Measurements from ENCODE around the gene ADH1A. TPM values are rescaled to one million over a fixed set of nuclear protein-coding genes. Genes with fewer than 3 reads are reported as not detected.

ADH1A gene
- total RNA-seq (2022; extraction: Qiagen RNA extraction): not detected in 5 replicates

DNA sequence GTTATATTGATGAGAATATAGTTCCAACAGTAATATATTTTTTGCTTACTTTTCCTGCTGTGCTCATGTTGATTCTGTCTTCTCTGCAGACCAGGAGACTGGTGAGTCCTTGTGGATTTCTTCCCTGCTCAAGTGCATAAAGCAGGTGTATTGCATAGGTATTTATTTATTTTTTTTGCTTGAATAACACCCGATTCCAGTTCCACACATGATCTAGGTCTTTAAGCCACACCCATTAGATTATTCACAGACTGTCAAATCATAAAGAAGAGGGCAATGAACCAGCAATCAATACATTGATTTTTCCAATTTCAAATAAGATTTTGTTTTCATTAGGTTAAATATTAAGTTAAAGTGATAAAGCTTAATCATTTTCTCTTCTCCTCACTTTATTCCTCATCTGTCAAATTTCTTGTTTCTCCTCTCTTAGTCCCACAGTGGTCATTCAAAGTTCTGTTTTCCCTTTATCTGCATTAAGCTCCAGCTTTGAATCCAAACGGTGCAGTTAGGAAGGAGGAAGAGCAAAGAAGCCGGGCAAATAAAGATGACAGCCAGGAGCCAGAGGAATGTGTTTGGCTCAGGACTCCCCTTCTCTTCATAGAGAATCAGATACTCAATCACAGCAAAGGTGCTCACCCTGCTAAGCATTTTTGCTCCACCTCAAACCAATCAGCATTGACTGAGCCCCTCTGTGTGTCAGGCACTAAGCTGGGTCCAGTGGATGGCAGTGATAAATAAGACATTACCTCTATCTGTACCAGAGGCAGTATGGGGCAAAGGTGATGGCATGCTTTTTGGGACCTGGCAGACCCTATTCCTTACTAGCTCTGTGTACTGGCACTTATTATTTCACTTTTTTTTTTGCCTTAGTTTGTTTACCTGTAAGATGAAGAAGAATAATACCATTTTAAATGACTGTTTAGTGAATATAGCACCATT lies at the start of gene ADH1A:
TSS of gene ADH1A (minus strand) at position 138 of the 939 bp plus-strand sequence. CDS start at position 67, 71 bp downstream.

DNA sequence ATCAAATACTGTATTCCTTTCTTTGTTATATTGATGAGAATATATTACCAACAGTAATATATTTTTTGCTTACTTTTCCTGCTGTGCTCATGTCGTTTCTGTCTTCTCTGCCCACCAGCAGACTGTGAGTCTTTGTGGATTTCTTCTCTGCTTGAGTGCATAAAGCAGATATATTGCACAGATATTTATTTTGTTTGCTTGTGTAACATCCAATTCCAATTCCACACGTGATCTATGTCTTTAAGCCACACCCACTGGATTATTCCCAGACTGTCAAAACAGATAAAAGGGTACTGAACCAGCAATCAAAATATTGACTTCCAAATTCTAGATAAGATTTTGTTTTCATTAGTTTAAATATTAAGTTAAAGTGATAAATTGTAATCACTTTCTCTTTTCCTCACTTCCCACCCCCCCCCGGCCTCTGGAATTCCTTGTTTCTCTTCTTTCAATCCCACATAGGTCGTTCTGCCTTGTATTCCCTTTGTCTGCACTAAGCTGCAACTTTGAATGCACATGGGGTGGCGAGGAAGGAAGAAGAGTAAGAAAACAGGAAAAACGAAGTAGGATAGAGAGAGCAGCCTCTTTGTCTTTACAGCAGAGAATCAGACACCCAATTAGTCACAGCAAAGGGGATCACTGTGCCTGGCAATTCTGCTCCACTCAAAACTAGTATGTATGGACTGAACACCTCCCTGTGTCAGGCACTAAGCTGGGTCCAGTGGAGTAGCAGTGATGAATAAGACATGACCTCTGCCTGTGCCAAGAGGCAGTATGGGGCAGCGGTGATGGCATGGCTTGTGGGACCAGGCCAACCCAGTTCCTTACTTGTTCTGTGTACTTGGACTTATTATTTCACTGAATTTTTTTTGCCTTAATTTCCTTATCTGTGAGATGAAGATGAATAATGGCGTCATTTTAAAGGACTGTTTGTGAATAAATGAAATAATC lies 30.7 kb upstream of the ADH1A start, which contains the start of gene ADH1B:
TSS of gene ADH1B (minus strand) at position 161 of the 951 bp plus-strand sequence. CDS start at position 91, 70 bp downstream.

Other genes with a start within 250 kb of the ADH1A start
- gene ADH5, start 202.2 kb downstream of the ADH1A start, total RNA-seq (2022; extraction: Qiagen RNA extraction): 102 to 133 TPM (median 105 TPM) in 5 replicates
- gene ADH4, start 146.7 kb downstream of the ADH1A start, total RNA-seq (2022; extraction: Qiagen RNA extraction): 0.07 TPM in 1 of 5 replicates, not detected in the others
- gene ADH6, start 71.7 kb downstream of the ADH1A start, total RNA-seq (2022; extraction: Qiagen RNA extraction): 0.07 to 0.15 TPM (median 0.12 TPM) in 3 of 5 replicates, not detected in the others
- not detected in 5 replicates for gene ADH1B, start 30.4 kb upstream of the ADH1A start, total RNA-seq (2022; extraction: Qiagen RNA extraction)
- not detected in 5 replicates for gene ADH1C, start 61.8 kb upstream of the ADH1A start, total RNA-seq (2022; extraction: Qiagen RNA extraction)
- gene ADH7, start 144.4 kb upstream of the ADH1A start, total RNA-seq (2022; extraction: Qiagen RNA extraction): not detected in 5 replicates
- gene C4orf17, start 220.0 kb upstream of the ADH1A start, total RNA-seq (2022; extraction: Qiagen RNA extraction): not detected in 5 replicates

All from A549 treated with CORT108297 at 1 μM for 4 hours (cell line).